A549 treated with Mapracorat at 1 μM for 4 hours (cell line): ENCODE data around the gene ABAT. TPM values are rescaled to one million over a fixed set of nuclear protein-coding genes. Genes with fewer than 3 reads are reported as not detected.

Experiments
- total RNA-seq: library from RNA; stranded (reverse); fragments of 200-300 nt; extraction: Qiagen RNA extraction; gene quantifications from 5 replicates; pipeline ENCODE4 v1.2.3, GENCODE V29; 2022

ABAT gene
- total RNA-seq: 0.26 to 0.35 TPM (median 0.31 TPM) in 5 replicates

DNA sequence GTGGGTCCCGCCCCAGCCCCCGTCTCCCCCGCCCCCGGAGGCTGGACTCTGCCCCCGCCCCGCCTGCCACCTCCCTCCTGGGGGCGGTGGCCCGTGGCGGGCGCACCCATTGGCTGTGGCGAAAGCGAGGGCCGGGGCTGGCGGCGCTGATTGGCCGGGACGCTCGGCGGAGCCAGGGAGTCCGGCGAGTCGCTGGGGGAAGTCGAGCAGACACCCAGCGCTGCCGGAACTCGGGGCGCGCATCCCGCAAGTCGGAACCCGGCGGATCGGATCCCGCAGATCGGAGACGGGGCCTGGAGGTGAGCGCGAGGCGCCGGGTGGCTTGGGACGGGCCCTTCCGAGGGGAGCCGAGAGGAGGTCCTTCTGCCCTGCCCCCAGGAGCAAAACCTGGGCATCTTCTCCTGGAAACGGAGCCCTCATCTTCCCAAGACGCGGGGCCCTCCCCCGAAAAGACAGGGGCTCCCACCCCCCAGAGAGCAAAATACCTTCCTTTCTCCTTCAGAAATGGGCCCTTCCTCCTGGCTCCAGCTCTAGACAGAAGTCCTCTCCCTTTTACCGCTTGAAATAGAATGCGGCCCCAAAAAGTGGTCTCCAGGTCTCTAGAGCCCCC is at the start of gene ABAT:
Gene ABAT (plus strand): TSS at position 205 of the 610 bp plus-strand sequence. CDS start 61,123 bp downstream, outside the sequence.

DNA sequence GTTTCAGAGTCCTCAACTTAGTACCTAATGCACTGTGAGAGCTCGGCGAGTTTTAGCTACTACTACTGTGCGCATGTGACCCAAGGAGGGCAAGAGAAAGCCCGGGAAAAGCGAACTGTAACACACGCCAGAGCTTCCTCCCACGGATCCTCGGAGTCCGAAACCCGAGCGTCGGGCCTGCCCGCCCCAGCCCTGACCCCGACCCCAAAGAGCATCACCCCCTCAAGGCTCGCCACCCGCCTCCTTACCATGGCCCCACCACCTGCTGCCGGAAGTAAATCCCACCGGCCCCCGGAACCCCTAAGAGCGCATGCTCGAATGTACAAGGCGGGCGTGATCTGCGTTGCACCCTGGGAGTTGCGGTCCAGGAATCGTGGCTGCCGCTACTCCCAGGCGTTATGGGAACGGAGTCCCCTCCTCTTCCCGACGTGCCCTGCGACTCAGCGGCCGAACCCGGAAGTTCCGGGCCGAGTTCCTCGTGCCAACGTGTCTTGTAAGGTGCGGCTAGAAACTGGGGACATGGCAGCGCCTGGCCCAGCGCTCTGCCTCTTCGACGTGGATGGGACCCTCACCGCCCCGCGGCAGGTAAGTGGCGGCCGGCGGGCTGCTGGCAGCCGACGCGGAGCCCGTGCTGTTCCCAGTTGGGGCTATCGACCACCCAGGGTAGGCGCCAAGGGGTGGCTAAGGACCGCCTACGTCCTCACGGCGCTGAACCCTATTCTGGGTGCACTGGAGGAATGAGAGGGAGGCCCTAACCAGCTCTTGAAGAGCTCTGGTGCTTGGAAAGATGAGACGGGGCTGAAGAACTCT is 123.2 kb downstream of the ABAT start, which contains the start of the genes PMM2 and TMEM186:
Gene PMM2 (plus strand): TSS at position 476 of the 810 bp plus-strand sequence. CDS start 44 bp downstream, at position 520.
Gene TMEM186 (minus strand): TSS at position 276 of the 810 bp plus-strand sequence. CDS start 25 bp downstream, at position 251.

Other genes starting within 250 kb of the ABAT start
- gene TMEM114, start 84.1 kb upstream of the ABAT start, total RNA-seq: not detected in 5 replicates
- gene METTL22, start 52.9 kb upstream of the ABAT start, total RNA-seq: 21.8 to 25.7 TPM (median 25.4 TPM) in 5 replicates
- gene TMEM186, start 123.0 kb downstream of the ABAT start, total RNA-seq: 12.4 to 14.9 TPM (median 14.2 TPM) in 5 replicates
- gene PMM2, start 123.2 kb downstream of the ABAT start, total RNA-seq: 89.9 to 102 TPM (median 95.6 TPM) in 5 replicates
- gene CARHSP1, start 194.4 kb downstream of the ABAT start, total RNA-seq: 138 to 158 TPM (median 146 TPM) in 5 replicates
- gene LITAFD, start 207.7 kb downstream of the ABAT start, total RNA-seq: not detected in 5 replicates